HG02870 (cell line): ENCODE measurements around the gene PKD2L1.
"Not testable (repeated sequence)": the region's sequence is repeated elsewhere in the genome, so short reads cannot be mapped to it uniquely, and the experiment has no call there.

ENCODE experiments used
- ATAC-seq: cut with Tn5 transposase; IDR thresholded peaks from one replicate; pipeline ENCODE4 v1.9.1; 2021; ENCODE audit warnings: mild to moderate bottlenecking, moderate library complexity; ENCODE audit not compliant: unreplicated experiment

The PKD2L1 gene

GRCh38 chr10:100288196-100288595 is 41.8 kb downstream of the PKD2L1 start:
- ATAC-seq = no peak

DNA sequence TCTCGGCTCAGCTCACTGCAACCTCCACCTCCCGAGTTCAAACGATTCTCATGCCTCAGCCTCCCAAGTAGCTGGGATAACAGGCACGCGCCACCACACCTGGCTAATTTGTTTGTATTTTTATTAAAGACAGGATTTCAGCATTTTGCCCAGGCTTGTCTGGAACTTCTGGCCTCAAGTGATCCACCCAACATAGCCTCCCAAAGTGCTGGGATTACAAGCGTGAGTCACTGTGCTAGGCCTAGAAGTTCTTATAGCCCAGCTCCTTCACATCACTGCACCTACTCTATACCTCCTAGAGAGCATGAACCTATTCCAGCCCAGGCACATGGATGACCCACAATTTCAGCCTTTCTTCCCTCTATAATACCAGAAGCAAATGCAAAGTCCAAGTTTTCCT is 42.3 kb downstream of the PKD2L1 start:
- no peak for ATAC-seq

GRCh38 chr10:100286051-100287033 is 43.7 kb downstream of the PKD2L1 start, which contains the start of gene BLOC1S2:
Gene BLOC1S2 (minus strand): TSS chr10:100286680. CDS start chr10:100286659, 21 bp downstream.
- peak; percentile 90 for ATAC-seq

DNA sequence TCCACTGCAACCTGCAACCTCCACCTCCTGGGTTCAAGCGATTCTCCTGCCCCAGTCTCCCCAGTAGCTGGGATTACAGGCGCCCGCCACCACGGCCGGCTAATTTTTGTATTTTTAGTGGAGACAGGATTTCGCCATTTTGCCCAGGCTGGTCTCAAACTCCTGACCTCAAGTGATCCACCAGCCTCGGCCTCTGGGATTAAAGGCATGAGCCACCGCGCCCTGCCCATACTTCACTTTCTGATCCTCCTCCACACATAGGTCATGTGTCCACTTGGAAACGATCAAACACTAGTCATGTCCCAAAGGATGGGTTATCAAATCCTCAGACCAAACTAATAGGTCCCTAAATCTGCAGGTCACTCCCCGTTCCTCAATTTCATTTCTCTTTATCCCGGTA is 44.7 kb downstream of the PKD2L1 start:
- ATAC-seq = not testable (repeated sequence)

DNA sequence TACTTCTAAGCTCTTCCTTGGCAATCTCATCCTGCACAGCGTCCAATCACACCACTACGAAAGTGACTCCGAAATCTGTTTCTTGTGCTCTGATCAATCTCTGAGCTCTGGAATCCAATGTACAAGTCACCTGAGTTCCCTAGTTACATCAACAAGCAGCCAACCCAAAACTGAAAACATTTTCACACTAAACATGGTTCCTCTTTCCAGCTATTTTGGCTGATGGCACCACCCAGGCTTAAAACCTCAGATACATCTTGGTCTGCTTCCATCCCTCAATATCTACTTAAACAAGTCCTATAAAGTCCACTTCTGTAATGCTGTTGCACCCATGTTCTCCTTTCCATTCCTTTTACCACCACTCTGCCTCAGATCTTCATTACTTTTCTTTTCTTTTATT is 47.1 kb downstream of the PKD2L1 start:
- no peak for ATAC-seq

DNA sequence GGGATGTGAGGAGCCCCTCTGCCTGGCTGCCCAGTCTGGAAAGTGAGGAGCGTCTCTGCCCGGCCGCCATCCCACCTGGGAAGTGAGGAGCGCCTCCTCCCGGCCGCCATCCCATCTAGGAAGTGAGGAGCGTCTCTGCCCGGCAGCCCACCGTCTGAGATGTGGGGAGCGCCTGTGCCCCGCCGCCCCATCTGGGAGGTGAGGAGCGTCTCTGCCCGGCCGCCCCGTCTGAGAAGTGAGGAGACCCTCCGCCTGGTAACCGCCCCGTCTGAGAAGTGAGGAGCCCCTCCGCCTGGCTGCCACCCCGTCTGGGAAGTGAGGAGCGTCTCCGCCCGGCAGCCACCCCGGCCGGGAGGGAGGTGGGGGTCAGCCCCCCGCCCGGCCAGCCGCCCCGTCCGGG is 53.1 kb downstream of the PKD2L1 start:
- not testable (repeated sequence) for ATAC-seq

GRCh38 chr10:100267239-100268104 is 62.6 kb downstream of the PKD2L1 start, which contains the start of gene CWF19L1:
Gene CWF19L1 (minus strand): TSS chr10:100267638. CDS start chr10:100267593, 45 bp downstream.
- ATAC-seq = peak; percentile 63

DNA sequence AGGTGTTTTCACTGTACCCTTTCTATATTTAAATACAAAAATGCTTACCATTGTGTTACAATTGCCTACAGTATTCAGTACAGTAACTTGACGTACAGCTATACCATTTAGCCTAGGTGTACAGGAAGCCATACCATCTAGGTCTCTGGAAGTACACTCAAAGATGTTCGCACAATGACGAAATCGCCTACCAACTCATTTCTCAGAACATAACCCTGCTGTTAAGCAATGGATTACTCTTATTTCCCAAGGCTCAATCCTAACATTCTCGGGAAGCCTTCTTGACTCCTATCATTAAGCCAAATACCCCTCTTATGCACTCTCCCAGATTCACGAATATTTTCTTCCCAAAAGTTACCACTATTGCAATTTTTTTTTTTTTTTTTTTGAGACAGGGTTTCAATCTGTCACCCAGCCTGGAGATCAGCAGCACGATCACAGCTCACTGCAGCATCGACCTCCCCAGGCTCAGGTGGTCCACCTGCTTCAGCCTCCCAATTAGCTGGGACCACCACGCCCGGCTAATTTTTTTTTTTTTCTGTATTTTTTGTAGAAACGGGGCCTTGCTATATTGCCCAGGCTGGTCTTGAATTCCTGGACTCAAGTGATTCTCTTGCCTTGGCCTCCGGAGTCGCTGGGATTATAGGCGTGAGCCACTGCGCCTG is 64.1 kb downstream of the PKD2L1 start:
- ATAC-seq = no peak

GRCh38 chr10:100254191-100254590 is 75.8 kb downstream of the PKD2L1 start:
- no peak for ATAC-seq

DNA sequence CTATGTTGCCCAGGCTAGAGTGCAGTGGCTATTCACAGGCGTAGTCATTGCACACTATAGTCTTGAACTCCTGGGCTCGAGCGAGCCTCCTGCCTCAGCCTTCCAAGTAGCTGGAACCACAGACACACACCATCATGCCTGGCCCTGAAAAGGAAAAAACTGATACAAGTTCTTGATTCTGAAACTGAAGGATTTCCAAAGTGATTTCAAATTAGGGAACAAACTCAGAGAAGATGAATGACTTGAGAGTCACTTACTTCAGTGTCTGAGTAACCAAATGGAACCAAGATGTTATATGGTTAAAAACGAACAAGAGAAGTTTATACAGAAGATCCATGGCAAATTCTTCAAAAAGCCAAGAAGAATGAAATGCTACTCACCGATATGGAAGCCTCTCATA is 77.0 kb downstream of the PKD2L1 start:
- no peak for ATAC-seq

GRCh38 chr10:100248820-100249219 is 81.2 kb downstream of the PKD2L1 start:
- ATAC-seq = no peak

DNA sequence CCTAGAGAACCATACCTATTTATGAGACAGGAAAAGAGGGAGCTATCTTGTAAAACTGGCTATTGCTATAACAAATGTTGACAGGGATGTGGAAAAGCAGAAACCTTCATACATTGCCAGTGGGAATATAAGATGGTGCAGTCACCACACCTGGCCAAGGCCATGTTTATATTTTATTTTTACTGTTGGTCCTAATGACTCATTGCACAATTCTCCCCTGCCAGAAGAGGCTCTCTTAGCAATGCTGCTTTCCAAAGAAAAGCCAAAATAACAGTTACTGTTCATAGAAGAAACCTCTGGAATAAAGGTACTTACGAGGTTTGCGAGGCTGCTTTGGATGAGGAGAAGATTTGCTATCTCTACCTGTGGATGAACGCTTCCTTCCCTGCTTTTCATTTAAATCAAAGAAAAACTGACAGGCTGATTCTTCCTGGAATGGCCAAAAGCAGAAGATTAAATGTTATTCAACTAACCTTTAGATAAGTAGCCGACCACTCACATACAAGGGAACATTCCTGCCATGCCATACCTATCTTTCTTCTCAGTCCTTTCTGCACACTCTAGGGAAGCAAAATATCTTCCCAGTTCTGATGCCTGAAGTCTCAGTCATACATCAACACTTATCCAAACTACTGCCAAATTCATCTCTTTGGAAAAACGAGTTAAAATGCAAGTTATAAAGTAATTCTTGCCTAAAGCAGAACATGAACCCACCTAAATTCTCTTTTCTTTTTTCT is 84.4 kb downstream of the PKD2L1 start:
- no peak for ATAC-seq

DNA sequence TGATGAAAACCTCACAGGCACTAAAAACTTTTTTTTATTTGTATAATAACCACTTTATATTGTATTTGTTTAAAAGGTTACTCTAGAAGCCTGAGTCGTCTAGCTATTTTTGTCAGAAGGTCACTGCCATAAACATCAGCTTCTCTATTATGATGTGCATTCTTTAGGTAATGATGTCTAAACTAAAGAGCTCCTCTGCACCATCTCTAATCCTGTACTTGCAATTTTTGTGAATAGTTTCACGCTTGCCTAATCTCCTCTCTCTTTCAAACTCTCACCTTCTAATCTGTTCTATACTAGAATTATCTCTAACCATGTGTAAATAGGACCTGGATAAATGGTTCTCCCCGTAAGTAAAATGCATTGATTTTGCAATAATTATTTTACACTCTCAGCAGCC is 90.2 kb downstream of the PKD2L1 start:
- ATAC-seq = no peak

- ATAC-seq = no peak
Measured at GRCh38 chr10:100238429-100238828, 91.6 kb downstream of the PKD2L1 start.
